DMS79 (cell line): ENCODE measurements around the gene ISL2.

Source experiments
- DNase-seq: peaks from one replicate; lab custom pipeline; 2025; lab: John Stamatoyannopoulos, UW

The ISL2 gene

GRCh38 chr15:76342058-76342381 lies 5.4 kb downstream of the ISL2 start:
- DNase-seq = no peak

GRCh38 chr15:76342382-76343201 lies 6.0 kb downstream of the ISL2 start:
- DNase-seq = no peak

GRCh38 chr15:76343313-76343996 lies 6.9 kb downstream of the ISL2 start:
- no peak for DNase-seq

- DNase-seq = no peak
Observed at GRCh38 chr15:76344893-76345582, 8.5 kb downstream of the ISL2 start.

GRCh38 chr15:76345583-76345879 lies 9.0 kb downstream of the ISL2 start:
- no peak for DNase-seq

- DNase-seq = no peak
Observed at GRCh38 chr15:76345880-76346668, 9.5 kb downstream of the ISL2 start.

GRCh38 chr15:76346669-76347481 lies 10.3 kb downstream of the ISL2 start:
- DNase-seq = no peak

GRCh38 chr15:76347482-76348055 lies 11.0 kb downstream of the ISL2 start:
- no peak for DNase-seq

- DNase-seq = no peak
Observed at GRCh38 chr15:76349301-76350070, 12.9 kb downstream of the ISL2 start.

GRCh38 chr15:76353023-76353577 lies 16.5 kb downstream of the ISL2 start:
- no peak for DNase-seq

GRCh38 chr15:76353903-76354302 lies 17.3 kb downstream of the ISL2 start:
- no peak for DNase-seq

GRCh38 chr15:76354823-76355440 lies 18.4 kb downstream of the ISL2 start:
- no peak for DNase-seq

GRCh38 chr15:76358453-76358852 lies 21.9 kb downstream of the ISL2 start:
- no peak for DNase-seq

- no peak for DNase-seq
Observed at GRCh38 chr15:76359152-76359551, 22.6 kb downstream of the ISL2 start.

- DNase-seq = no peak
Observed at GRCh38 chr15:76360416-76360815, 23.8 kb downstream of the ISL2 start.

GRCh38 chr15:76363251-76363650 lies 26.7 kb downstream of the ISL2 start:
- DNase-seq = no peak

GRCh38 chr15:76366714-76367113 lies 30.1 kb downstream of the ISL2 start:
- no peak for DNase-seq

- no peak for DNase-seq
Observed at GRCh38 chr15:76368122-76368621, 31.6 kb downstream of the ISL2 start.

GRCh38 chr15:76376029-76376428 lies 39.5 kb downstream of the ISL2 start:
- DNase-seq = no peak
